GM18870 (cell line): Measurements from ENCODE around the gene SLC27A2.
"Not testable (repeated sequence)": the region's sequence is repeated elsewhere in the genome, so short reads cannot be mapped to it uniquely, and the experiment has no call there.

Experiments used
- ATAC-seq: cut with Tn5 transposase; IDR thresholded peaks from one replicate; pipeline ENCODE4 v1.9.1; 2021; ENCODE audit warnings: moderate library complexity; ENCODE audit not compliant: unreplicated experiment

SLC27A2 gene

DNA sequence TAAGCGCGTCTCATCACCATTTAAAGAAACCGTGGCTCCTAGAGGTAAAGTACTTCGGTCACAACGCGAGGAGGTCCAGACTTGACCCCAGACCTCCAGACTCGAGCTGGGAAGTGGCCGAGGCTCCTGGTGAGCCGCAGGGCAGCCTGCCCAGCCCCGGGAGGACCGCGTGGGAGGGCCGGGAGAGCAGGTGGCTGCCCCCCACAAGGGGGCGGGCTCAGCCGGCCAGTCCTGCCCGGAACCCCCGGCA, at the start of gene SLC27A2:
TSS of gene SLC27A2 (plus strand) at position 228 of the 250 bp plus-strand sequence. CDS start 232 bp downstream, outside the sequence.
- ATAC-seq: no peak

DNA sequence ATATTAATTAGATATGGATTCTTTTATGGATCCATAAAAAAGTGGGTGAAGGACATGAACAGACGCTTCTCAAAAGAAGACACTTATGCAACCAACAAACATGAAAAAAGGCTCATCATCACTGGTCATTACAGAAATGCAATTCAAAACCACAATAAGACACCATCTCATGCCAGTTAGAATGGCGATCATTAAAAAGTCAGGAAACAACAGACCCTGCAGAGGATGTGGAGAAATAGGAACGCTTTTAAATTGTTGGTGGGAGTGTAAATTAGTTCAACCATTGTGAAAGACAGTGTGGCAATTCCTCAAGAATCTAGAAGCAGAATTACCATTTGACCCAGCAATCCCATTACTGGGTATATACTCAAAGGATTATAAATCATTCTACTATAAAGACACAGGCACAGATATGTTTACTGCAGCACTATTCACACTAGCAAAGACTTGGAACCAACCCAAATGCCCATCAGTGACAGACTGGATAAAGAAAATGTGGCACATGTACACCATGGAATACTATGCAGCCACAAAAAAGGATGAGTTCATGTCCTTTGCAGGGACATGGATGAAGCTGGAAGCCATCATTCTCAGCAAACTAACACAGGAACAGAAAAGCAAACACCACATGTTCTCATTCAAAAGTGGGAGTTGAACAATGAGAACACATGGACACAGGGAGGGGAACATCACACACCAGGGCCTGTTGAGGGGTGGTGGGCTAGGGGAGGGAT, 49.6 kb upstream of the SLC27A2 start:
- ATAC-seq: not testable (repeated sequence)

- peak; percentile 70 for ATAC-seq
Measured at GRCh38 chr15:50134524-50135024, 47.4 kb upstream of the SLC27A2 start.

GRCh38 chr15:50135031-50135551, 46.9 kb upstream of the SLC27A2 start:
- peak; percentile 85 for ATAC-seq

GRCh38 chr15:50137330-50137761, 44.6 kb upstream of the SLC27A2 start:
- ATAC-seq: no peak

DNA sequence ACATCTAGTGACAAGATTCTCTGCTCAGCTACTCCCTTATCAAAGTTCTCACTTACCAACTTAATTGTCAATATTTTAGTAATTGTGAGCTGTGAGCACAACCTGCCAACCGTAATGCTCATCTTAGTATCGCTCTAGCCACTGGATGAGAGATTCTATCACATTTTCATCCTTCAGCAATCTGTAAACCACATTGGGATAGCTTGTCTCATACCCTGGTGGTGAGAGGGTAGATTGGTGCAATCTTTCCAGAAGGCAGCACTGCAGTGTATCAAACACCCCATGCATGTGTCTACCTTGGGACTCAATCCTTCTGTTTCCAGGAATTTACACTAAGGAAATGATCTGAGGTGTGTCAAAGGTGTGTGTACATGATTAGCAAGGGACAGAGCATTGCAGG, 44.1 kb upstream of the SLC27A2 start:
- no peak for ATAC-seq

- ATAC-seq: no peak
Measured at GRCh38 chr15:50138391-50138790, 43.6 kb upstream of the SLC27A2 start.

DNA sequence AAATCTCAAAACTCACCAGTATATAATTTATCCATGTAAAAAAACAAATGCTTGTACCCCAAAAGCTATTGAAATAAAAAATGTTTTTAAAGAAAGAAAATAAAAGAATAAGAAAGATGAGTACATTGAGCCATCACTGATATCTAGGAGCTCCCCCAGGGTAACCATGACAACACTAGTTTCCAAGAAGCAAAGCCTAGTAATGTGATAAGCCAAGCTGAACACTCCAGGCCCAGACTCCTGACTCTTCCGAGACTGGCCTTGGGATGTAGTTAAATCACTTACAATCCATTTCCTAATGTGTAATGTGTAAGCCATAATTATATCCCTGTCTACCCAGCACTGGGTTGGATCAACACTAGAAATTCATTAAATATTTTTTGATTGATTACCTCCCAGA, 41.9 kb upstream of the SLC27A2 start:
- no peak for ATAC-seq

GRCh38 chr15:50140983-50141382, 41.0 kb upstream of the SLC27A2 start:
- ATAC-seq: no peak

GRCh38 chr15:50141856-50142255, 40.1 kb upstream of the SLC27A2 start:
- no peak for ATAC-seq

GRCh38 chr15:50143255-50143860, 38.6 kb upstream of the SLC27A2 start:
- no peak for ATAC-seq

DNA sequence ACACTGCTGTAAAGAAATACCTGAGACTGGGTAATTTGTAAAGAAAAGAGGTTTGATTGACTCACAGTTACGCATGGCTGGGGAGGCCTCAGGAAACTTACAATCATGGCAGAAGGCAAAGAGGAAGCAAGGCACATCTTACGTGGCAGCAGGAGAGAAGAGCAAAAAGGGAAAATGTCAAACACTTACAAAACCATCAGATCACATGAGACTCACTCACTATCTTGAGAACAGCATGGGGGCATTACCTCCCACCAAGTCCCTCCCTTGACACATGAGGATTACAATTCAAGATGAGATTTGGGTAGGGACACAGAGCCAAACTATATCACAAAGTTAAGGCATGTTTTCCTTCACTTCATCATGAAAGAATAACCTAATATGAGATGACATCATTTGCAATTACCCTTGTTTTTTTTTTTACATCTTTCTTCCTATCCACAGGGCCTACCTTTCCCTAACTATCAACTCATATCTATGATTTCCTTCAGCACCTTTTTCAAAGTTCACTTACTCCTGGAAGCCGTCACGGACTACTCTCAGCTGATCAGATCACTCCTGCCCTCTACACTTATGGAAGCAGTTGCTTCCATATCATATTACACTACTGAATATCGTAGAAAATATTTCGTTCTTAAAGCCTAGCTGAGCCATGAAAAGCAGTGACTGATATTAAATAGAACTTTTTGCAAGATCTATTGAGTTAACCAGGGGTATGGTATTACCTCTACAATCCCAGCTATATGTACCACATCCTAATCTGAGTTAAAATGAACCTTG, 37.5 kb upstream of the SLC27A2 start:
- ATAC-seq: no peak

GRCh38 chr15:50145451-50145872, 36.5 kb upstream of the SLC27A2 start:
- no peak for ATAC-seq

GRCh38 chr15:50146632-50147031, 35.4 kb upstream of the SLC27A2 start:
- ATAC-seq: no peak

DNA sequence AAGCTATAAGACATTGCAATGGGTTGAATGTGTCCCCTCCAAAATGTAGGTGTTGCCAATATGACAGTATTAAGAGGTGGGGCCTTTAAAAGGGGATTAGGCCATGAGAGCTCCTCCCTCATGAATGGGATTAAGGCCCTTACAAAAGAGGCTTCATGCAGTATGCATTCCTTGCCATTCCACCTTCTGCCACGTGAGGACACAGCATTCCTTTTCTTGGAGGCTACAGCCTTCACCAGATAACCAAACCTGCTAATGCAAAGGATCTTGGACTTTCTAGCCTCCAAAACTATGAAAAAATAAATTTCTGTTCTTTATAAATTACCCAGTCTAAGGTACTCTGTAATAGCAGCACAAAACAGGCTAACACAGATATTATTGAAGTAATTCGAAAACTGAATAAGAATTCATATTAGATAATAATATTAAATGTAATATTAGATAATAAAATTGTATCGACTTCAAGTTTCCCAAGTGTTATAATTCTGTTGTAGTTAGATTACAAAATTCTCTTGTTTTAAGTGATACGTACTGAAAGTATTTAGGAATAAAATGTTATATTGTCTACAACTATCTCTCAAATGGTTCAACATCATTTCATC, 33.5 kb upstream of the SLC27A2 start:
- ATAC-seq: no peak

GRCh38 chr15:50149090-50149489, 32.9 kb upstream of the SLC27A2 start:
- ATAC-seq: no peak

DNA sequence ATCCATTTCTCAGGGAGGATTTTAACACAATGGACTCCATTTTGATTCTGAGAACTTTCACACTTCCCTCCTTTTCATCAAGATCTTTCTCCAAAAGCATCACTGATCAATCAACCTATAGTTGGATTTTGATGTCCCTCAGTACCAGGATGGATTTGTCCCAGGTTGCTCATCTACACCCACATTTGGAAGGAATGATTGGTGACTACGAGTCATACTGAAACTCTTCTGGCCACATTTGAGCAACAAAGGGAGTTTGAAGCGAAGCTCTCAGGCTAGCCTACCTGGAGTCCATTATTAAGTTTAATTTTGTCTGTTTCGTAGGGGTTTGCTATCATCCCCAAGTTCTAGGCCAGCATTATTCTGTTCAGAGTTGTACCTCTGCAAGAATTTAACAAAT, 31.6 kb upstream of the SLC27A2 start:
- ATAC-seq: no peak

- no peak for ATAC-seq
Measured at GRCh38 chr15:50150851-50151250, 31.1 kb upstream of the SLC27A2 start.

DNA sequence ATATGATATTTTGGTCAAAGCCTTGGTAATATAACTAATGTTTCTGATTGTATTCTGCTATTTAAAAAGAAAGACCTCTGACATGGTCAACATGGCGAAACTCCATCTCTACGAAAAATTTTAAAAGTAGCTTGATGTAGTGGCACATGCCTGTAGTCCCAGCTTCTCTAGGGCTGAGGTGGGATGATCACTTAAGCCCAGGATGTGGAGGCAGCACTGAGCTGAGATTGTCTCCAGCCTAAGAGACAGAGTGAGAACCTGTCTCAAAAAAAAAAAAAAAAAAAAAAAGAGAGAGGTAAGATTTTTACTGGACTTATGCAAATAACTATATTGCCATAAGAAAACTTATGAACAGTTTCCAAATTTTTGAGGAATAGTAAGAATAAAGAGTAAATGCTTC, 30.5 kb upstream of the SLC27A2 start:
- no peak for ATAC-seq

- not testable (repeated sequence) for ATAC-seq
Measured at GRCh38 chr15:50158236-50158635, 23.8 kb upstream of the SLC27A2 start.
